Forelimb muscle (tissue), 1 donor: Measurements from ENCODE around the gene GCDH. TPM values are rescaled to one million over a fixed set of nuclear protein-coding genes. Genes with fewer than 3 reads are reported as not detected.
"Not testable (repeated sequence)": the region's sequence is repeated elsewhere in the genome, so short reads cannot be mapped to it uniquely, and the experiment has no call there.

ENCODE experiments used
- DNase-seq: peaks from one replicate; pipeline ENCODE4 v3.0.0-alpha.2; 2013; ENCODE audit warnings: low read depth
- polyA plus RNA-seq: library from polyadenylated mRNA; unstranded; fragments of 120-200 nt; gene quantifications from one replicate; pipeline ENCODE4 v1.2.1, GENCODE V29; 2013; ENCODE audit not compliant: insufficient read length

The GCDH gene
- 39.4 TPM for polyA plus RNA-seq

DNA sequence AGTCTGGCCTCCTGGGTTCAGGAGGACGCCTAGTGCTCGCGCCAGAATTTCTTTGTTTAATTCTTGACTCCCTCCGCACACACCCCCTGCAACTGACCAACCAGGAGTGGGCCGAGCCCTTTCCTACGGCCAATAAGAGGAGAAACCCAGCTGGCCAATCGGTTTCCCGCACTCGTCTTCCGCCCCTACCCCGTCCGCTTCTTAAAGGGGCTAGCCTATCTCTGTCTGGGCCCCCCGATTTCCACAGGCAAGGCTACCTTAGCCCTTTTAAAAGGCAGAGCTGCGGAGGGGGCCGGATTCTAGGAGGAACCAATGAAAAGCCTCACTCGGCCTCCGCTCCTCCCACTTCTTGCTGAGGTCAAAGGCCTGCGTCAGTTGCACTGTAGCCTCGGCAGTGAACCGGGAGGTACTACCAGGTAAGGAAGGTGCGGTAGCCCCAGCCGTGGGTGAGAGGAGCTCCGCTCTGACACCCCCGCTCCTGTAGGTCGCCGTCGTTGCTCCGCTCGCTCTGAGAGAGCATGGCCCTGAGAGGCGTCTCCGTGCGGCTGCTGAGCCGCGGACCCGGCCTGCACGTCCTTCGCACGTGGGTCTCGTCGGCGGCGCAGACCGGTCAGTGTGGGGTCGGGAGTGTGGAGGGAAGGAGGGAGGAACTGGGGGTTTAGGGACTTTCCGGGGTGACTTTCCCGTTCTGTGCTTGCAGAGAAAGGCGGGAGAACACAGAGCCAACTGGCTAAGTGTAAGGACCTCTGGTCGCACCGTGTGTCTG, at the start of gene GCDH:
TSS of gene GCDH (plus strand) at position 374 of the 766 bp plus-strand sequence. CDS start at position 519, 145 bp downstream.
- peak; percentile 94 for DNase-seq

GRCh38 chr19:12842511-12842910, 48.4 kb upstream of the GCDH start:
- DNase-seq: no peak

DNA sequence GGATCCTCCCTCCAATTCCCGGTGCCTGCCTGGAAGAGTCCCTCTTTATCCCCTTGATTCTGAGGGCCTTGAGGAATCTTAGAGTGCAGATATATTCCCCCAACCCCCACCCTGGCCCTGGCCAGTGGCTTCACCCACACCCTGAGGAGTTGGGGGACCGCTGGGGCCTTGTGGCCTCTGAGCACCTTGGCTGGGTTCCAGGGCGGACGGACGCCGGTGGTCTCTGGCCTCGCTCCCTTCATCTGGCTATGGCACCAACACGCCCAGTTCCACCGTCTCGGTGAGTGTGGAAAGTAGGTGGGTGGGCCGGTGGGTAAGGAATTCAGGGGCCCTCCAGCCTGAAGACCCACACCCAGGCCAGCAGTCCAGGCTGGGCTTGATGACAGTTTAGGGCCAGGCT, 47.6 kb upstream of the GCDH start:
- no peak for DNase-seq

DNA sequence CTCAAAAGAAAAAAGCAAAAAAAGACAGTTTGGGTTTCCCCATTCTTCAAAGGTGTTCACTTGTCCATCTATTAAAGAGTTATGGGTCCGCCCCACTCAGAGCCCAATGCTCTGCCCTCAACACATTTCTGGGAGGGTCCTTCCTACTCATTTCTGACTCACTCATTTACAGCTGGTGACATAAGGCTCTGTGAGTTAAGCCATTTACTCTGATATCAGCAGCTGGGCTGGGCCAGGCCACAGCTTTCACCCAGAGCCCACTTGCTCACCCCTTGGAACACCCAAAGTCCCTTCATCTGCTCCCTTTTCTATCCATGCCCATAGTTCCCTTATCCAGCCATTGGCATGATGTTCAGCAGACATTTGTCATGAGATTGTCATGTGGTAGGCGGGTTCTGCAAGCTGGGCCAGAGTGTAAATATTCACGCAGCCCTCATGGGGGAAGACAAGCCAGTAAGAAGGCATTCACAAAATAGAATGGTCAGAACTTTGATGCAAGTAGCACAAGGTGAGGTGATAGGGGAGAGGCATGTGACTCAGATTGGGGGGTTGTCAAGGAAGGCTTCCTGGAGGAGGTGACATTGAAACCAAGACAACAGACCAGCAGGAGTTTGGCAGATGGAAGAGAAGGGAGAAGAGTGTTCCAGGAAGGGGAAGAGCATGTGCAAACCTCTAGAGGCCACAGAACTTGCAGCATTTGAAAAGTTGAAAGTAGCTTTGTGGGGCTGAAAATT, 46.8 kb upstream of the GCDH start:
- DNase-seq: no peak

DNA sequence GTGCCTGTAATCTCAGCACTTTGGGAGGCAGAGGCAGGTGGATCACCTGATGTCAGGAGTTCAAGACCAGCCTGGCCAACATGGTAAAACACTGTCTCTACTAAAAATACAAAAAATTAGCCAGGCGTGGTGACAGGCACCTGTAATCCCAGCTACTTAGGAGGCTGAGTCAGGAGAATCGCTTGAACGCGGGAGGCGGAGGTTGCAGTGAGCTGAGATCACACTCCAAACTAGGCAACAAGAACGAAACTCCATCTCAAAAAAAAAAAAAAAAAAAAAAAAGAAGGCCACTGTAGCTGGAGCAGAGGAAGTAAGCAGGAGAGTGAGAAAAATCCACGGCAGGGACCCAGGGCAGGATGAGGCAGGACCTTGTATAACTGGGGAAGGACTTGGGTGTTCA, 44.3 kb upstream of the GCDH start:
- DNase-seq: not testable (repeated sequence)

DNA sequence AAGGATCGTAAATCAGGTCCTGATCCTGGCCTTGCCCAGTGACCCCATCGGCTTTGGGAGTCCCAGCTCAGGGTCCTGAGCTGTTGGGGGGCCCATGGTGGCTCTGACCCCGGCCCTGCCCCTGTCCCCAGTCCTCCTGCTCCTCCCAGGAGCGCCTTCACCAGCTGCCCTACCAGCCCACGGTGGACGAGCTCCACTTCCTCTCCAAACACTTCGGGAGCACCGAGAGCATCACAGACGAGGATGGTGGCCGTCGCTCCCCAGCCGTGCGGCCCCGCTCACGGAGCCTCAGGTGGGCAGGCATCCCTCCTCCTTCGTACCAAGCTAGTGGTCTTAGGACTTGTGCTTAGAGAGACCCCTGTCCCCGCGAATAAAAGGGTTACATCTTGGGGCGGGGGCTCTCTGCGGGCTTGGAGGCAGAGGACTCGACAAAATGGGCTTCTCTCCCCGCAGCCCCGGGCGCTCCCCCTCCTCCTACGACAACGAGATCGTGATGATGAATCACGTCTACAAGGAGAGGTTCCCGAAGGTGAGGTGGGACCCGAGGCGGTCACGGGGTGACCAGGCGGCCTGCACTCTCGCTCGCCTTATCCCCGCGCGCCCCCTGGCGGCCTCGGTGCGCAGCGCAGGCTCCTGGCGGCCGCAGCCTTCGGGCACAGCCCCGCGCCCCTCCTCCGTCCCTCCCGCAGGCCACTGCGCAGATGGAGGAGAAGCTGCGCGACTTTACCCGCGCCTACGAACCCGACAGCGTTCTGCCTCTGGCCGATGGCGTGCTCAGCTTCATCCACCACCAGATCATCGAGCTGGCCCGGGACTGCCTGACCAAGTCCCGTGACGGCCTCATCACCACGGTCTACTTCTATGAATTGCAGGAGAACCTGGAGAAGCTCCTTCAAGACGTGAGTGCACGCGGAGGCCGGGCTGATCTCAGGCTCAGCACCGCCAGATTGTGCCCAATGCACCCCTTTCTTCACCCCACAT, 43.5 kb upstream of the GCDH start:
- peak; percentile 25 for DNase-seq

GRCh38 chr19:12856653-12857052, 34.3 kb upstream of the GCDH start:
- DNase-seq: no peak

- no peak for DNase-seq
Observed at GRCh38 chr19:12858041-12858928, 32.7 kb upstream of the GCDH start.

GRCh38 chr19:12859546-12859945, 31.4 kb upstream of the GCDH start:
- no peak for DNase-seq

DNA sequence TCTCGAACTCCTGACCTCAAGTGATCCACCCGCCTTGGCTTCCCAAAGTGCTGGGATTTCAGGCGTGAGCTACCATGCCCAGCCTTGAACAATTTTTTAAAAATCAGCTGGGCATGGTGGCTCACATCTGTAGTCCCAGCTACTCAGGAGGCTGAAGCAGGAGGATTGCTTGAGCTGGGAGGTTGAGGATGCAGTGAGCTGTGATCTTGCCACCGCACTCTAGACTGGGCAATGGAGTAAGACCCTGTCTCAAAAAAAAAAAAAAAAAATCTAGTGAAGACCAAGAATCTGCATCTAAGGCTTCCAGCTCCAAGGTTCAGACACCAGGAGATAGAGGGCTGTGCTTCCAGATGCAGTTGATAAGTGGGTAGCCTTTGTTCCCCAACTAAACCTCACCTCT, 26.8 kb upstream of the GCDH start:
- no peak for DNase-seq

DNA sequence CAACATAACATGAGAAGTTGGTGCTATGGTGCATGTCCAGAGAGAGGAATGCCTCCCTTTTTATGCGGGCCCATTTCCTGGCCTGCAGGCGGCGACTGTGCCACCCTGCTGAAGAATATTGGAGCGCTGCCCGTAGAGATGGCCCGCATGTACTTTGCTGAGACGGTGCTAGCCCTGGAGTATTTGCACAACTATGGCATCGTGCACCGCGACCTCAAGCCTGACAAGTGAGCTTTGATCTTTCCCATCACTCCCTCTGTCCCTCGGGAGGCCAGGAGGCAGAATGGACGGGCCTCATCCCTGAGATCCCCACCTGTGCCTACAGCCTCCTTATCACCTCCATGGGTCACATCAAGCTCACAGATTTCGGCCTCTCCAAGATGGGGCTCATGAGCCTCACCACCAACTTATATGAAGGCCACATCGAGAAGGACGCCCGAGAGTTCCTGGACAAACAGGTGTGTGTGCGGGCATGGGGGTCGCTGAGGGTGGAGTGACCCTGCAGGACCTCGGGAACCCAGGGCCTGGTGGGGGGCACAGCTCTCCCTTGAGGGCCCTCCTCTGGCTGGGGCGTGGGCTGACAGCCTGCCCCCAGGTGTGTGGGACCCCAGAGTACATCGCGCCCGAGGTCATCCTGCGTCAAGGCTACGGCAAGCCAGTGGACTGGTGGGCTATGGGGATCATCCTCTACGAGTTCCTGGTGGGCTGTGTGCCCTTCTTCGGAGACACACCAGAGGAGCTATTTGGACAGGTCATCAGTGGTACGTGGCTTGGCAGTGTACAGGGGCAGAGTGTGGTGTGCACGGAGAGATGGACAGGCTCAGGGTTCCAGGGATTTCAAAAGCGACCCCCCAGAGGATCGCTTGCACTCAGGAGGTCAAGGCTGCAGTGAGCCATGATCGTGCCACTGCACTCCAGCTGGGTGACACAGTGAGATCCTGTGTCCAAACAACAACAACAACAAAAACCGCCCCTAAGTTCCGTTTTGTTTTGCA, 25.9 kb upstream of the GCDH start:
- no peak for DNase-seq

GRCh38 chr19:12865746-12866415, 25.1 kb upstream of the GCDH start:
- DNase-seq: no peak

- no peak for DNase-seq
Observed at GRCh38 chr19:12866416-12867119, 24.4 kb upstream of the GCDH start.

GRCh38 chr19:12867120-12868099, 23.6 kb upstream of the GCDH start:
- DNase-seq: no peak

DNA sequence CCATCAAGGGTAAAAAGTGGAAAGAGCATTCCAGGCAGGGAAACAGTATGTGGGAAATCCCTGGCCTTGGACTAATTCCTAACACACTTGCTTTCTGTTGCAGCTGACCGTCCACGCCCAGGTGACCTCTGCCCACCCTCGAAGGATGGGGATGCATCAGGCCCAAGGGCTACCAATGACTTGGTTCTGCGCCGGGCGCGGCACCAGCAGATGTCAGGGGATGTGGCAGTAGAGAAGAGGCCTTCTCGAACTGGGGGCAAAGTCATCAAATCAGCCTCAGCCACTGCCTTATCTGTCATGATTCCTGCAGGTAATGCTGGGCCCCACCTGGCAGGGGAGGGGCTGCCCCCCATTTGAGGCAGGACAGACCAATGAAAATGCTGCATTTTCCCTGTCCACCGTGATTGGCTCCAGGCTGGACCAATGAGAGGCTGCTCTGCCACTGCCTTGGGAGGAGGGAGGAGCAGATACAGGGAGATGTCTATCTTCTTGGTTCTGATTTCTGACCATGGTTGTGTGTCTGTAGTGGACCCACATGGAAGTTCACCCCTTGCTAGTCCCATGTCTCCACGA, 22.3 kb upstream of the GCDH start:
- no peak for DNase-seq

- no peak for DNase-seq
Observed at GRCh38 chr19:12871681-12872080, 19.3 kb upstream of the GCDH start.

- DNase-seq: no peak
Observed at GRCh38 chr19:12872255-12872654, 18.7 kb upstream of the GCDH start.
